ENCODE data around the gene ACOXL.

The ACOXL gene

GRCh38 chr2:110751642-110752041 lies 19.3 kb downstream of the ACOXL start:
- no peak for DNase-seq (ENCODE audit: low read depth in 4 of 4, low spot score in 1 of 4)

GRCh38 chr2:110752871-110753270 lies 20.5 kb downstream of the ACOXL start:
- DNase-seq (ENCODE audit: low read depth in 4 of 4, low spot score in 1 of 4) = no peak

- DNase-seq (ENCODE audit: low read depth in 4 of 4, low spot score in 1 of 4) = no peak
These were observed 23.2 kb downstream of the ACOXL start for GRCh38 chr2:110755491-110756078.

DNA sequence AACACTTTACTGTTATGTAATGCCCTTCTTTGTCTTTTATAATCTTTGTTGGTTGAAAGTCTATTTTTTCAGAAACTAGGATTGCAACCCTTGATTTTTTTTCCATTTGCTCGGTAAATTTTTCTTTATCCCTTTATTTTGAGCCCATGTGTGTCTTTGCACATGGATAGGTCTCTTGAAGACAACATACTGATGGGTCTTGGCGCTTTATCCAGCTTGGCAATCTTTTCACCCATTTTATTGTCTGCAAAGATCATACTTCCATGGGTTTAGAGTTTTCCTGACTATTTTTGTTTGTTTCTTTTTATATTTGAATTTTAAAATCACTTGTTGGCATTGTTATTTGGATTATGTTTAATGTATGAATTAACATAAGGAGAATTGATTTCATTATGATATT lies 27.0 kb downstream of the ACOXL start:
- no peak for DNase-seq (ENCODE audit: low read depth in 4 of 4, low spot score in 1 of 4)

GRCh38 chr2:110764931-110765330 lies 32.6 kb downstream of the ACOXL start:
- DNase-seq (ENCODE audit: low read depth in 4 of 4, low spot score in 1 of 4) = no peak

GRCh38 chr2:110766291-110766690 lies 33.9 kb downstream of the ACOXL start:
- DNase-seq (ENCODE audit: low read depth in 4 of 4, low spot score in 1 of 4) = no peak

DNA sequence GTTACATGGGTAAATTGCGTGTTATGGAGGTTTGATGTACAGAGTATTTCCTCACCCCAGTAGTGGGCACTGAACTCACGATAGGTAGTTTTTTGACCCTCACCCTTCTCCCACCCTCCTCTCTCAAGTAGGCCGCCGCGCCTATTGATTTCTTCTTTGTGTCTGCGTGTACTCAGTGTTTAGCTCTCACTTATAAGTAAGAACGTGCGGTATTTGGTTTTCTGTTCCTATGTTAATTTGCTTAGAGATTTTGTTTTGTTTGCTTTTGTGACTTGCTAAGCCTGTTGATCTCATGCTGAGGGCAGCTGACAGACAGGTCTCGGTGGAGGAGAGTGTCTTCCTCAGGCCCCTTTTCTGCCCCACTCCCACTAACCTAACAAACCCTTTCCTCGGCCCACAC lies 36.2 kb downstream of the ACOXL start:
- DNase-seq (ENCODE audit: low read depth in 4 of 4, low spot score in 1 of 4) = no peak

DNA sequence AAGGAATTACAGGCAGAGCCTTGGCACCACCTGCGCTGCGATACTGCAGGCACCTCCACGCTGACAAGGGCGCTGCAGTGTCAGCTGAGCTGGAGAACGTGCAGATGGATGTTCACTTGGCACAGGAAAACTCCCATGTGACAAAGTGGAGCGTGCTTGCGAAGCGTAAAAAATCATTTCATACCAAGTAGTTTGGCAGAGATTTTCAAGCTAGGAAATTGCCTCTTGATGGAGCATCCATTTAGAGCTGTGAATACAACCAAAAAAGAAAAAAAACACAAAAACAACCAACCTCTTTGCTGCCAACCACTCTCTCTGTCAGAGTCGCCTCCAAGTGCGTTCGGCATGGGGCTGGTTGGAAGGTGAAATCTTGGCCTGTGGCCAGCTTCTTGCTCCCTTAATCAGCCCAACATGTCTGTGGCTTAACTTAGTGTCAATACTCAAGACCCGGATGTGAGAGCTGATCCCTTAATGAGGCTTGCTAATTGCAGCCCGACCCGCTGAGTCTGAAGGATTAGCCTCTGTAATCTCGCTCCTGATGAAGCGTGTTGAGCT lies 38.1 kb downstream of the ACOXL start:
- DNase-seq (ENCODE audit: low read depth in 4 of 4, low spot score in 1 of 4) = no peak

DNA sequence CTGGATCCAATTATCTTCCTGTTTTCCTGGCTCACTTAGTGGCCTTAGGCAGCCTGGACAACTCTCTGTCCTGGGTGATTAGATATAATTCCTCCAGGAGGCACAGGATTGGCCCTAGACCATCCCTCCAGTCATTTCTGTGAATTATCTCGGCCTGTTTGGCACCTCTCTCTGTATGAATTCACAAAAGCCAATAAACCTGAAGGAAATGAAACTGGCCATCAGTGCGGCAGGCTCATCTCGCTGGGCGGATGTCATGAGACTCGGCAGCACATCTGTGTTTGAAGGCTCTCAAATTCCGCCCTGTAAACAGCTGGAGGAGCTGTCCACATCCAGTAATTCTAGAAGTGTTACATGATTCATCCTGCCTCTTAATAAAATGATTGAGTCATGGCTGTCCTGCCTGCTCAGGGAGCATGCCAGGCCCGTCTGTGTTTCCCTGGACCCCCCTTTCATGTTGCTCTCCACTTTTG lies 38.6 kb downstream of the ACOXL start:
- DNase-seq (ENCODE audit: low read depth in 4 of 4, low spot score in 1 of 4) = no peak

- no peak for DNase-seq (ENCODE audit: low read depth in 4 of 4, low spot score in 1 of 4)
These were observed 39.4 kb downstream of the ACOXL start for GRCh38 chr2:110771547-110772382.

DNA sequence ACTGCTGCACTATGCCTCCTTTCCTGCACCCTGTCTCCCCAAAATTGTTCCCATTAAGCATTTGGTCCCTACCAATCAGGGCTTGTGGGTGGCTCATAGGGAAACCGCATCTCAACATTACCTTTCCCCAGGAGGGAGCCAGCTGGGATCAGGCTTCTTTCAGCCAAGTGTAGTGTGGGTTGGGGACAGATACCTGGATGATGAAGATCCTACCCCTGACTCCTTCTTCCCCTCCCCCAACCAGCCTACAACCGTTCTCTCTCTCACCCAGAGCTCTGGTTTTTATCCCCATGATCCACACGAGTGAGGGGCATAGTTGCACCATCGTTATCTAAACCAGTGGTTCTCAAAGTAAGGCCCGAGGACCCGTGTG lies 40.0 kb downstream of the ACOXL start:
- DNase-seq (ENCODE audit: low read depth in 4 of 4, low spot score in 1 of 4) = no peak

- no peak for DNase-seq (ENCODE audit: low read depth in 4 of 4, low spot score in 1 of 4)
These were observed 41.1 kb downstream of the ACOXL start for GRCh38 chr2:110773401-110773921.

DNA sequence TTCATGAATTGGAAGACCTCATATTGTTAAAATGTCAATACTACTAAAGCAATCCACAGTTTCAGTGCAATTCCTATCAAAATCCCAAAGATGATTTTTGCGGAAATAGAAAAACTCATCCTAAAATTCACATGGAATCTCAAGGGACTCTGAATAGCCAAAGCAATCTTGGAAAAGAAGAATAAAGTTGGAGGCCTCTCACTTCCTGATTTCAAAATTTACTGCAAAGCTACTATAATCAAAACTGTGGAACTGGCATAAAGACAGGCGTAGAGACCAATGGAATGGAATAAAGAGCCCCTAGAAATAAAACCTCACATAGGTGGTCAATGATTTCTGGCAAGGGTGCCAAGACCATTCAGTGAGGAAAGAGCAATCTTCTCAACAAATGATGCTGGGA lies 42.3 kb downstream of the ACOXL start:
- no peak for DNase-seq (ENCODE audit: low read depth in 4 of 4, low spot score in 1 of 4)

DNA sequence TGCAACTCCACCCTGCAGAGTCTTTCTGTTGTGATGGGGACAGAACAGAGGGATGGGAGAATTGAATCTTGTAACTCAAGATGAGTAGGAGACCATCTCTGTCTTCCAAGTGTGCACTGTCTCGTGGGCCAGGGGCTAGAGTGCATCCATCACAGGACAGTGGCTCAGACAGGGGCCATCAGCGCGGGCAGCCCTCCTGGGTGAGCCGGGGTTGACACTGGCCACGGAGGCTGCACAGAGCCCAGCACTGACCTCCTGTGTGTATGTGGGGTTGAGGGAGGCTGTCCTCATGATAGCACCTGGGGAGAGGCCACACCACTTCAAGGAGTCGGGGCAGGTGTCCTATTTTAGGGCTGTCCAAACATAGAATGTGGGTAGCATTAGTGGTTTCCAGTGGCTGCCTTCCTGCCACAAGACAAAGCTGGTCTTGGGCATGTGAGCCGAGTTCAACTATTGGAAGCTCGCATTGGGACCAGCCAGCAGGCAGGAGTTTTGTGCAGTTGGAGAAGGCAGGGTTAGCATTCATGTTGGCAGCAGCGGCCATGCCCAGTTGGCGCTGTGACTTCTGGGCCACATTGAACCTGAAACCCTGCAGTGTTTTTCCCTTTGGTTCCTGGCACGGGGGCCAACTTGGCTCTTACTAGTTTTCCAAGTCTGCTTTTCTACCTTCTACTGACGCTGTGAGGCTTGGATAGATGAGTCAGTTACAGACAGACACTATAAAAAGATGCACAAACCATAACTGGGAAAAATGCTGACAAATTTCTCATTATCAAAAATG lies 45.3 kb downstream of the ACOXL start:
- DNase-seq (ENCODE audit: low read depth in 4 of 4, low spot score in 1 of 4) = no peak

GRCh38 chr2:110780461-110780860 lies 48.1 kb downstream of the ACOXL start:
- no peak for DNase-seq (ENCODE audit: low read depth in 4 of 4, low spot score in 1 of 4)

DNA sequence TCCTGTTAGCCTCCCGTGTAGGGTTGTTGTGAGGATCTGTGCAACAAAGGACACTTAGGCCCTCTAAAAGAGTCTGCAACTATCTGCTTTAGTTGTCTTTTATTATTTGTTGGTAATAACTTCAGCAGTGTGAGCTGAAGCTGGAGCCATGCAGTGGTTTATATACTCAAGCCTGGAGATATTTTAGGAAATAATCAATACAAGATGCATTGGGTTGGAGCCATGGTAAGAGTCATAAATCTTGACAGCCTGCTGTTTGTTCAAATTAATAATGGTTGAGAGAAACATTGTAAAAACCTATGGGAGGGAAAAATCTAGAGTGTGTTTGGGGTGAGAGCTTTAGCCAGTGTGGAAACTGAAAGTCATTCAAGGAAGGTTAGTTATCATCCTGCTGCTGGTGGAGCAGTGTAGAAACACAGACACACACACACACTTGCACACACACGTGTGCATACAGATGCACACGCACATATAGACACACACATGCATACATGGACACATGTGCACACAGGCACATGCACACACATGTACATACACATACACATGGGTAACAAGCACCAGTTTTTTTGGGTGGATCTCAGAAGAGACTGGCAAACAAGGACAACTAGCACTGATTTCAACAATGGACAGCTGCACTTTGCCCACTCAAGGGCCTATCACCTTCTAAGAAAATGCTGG lies 51.0 kb downstream of the ACOXL start:
- DNase-seq (ENCODE audit: low read depth in 4 of 4, low spot score in 1 of 4) = no peak

GRCh38 chr2:110784047-110784631 lies 51.8 kb downstream of the ACOXL start:
- DNase-seq (ENCODE audit: low read depth in 4 of 4, low spot score in 1 of 4) = no peak

DNA sequence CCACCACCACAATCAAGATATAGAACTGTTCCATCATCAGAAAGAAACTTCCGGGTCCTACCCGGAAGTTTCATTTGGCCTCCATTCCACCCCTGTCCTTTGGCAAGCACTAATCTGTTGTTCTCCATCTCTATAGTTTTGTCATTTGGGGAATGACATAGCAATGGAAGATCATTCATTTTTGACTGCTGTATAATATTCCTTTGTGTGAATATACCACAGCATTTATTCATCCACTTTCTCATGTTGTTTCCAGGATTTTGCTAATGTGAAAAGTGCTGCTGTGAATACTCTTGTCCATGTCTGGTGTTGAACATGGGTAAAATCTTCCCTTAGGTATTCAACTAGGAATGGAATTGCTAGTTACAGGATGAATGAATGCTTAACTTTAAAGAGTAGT lies 53.1 kb downstream of the ACOXL start:
- no peak for DNase-seq (ENCODE audit: low read depth in 4 of 4, low spot score in 1 of 4)

DNA sequence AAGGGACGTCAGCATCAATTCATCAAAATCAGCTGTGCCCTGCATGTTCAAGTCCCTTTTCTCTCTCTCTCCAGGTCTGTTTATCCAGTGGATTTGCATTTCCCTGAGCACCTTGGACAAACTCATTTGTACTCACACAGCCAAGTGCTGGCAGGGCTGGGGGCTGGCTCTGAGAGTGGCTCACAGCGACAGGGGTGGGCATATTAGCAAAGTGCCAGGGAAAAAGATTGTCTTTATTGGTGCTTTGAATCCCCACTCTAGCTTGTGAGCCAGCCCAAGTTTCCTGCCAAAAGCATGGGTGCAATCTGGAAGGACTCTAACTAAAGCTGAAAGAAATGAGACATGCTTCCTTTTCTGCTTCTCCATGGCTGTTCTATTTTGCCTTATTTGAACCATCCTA lies 56.6 kb downstream of the ACOXL start:
- DNase-seq (ENCODE audit: low read depth in 4 of 4, low spot score in 1 of 4) = no peak

GRCh38 chr2:110789706-110790105 lies 57.3 kb downstream of the ACOXL start:
- DNase-seq (ENCODE audit: low read depth in 4 of 4, low spot score in 1 of 4) = no peak

DNA sequence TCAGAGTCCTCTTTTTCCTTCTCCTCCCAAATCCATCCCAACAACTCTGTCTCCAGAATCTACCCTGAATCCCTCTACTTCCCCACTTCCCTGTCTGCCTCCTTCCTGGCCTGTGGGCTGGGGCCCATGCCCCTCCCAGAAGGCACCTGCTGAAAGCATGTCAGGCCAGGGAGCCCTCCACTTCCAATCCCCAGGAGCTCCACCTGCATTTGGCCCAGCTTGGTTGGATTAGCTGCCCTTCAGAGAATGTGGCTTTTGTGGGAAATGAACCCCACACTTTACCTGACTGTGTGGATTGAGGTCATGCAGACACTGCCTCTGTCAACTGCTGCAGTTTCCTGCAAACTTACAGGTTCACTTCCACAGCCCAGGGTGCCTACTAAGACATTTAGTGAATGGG lies 58.5 kb downstream of the ACOXL start:
- DNase-seq (ENCODE audit: low read depth in 4 of 4, low spot score in 1 of 4) = no peak
